ENCODE measurements around the gene TM2D1.
"Not testable (repeated sequence)": the region's sequence is repeated elsewhere in the genome, so short reads cannot be mapped to it uniquely, and the experiment has no call there.

- not testable (repeated sequence) for TF ChIP-seq EP300 (conservative IDR thresholded peaks at IDR 0.05; ENCODE audit: poor library complexity, severe bottlenecking); CTCF (IDR thresholded peaks at IDR 0.05; ENCODE audit: poor library complexity, severe bottlenecking); POLR2AphosphoS5 (IDR thresholded peaks at IDR 0.05); EZH2 (IDR thresholded peaks at IDR 0.05; ENCODE audit: borderline replicate concordance, insufficient read depth, low read length, poor library complexity, severe bottlenecking)
Measured at GRCh38 chr1:61718996-61719663, 5.8 kb downstream of the TM2D1 start.

Measured in neural cell (in vitro differentiated cells).